ENCODE data around the gene SPATA1.
A peak's percentile ranks its signal among the peaks of the same experiment; 100 is the strongest.
"Not testable (repeated sequence)": the region's sequence is repeated elsewhere in the genome, so short reads cannot be mapped to it uniquely, and the experiment has no call there.

The SPATA1 gene, protein sequence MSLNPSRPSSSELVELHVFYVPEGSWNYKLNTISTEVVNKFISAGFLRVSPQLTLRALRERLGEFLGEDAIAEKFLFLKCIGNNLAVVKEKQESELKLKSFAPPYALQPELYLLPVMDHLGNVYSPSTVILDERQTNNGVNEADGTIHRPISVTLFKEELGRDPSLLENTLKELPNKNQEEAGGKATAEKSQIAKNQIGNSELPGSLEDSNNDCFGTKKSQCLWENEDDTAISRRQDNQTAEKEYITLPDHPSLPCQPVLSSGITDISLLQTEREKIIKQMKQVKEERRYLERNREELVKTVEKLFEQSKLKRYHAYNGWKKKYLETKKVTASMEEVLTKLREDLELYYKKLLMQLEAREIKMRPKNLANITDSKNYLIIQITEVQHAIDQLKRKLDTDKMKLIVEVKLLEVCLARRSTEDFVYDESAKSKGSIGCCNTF

DNA sequence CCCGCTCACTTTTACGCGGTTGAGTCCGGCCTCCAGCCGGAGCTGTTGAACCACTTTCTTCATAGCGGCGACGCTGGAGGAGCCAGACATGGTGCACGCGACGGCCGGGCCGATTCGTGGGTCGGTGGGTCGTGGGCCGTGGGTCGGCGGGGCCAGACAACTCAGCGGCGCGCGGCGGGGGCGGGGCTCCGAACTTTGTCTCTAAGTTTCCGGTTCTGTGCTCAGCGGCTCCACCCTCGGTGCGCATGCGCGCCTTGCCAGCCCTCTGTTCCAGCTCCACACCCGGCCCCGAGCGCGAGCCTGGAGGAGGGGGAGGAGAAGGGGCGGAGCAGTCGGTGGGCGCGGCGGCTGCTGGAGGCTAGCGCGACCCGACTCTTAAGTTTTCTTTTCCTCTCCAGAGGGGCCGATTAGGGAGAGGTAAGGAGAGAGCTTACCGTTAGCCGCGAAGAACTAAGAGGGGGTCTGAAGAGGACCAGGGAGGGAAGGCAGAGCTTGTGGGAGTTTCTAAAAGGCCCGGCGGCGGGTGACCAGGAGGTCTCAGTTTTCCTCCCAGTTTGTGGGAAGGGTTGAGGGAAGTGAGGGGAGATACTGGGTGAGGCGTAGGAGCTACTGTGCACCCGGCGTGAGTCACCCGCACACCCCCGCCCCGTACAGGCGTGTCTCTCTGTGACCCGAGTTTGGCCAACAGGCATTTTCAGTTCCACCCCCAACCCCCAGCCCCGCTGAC is at the start of gene SPATA1, which contains the start of gene GNG5:
TSS of gene SPATA1 (plus strand) at position 385 of the 727 bp plus-strand sequence. CDS start 9,974 bp downstream, outside the sequence.
TSS of gene GNG5 (minus strand) at position 580 of the 727 bp plus-strand sequence. CDS start at position 90, 490 bp downstream.
- DNase-seq (ENCODE audit: low read depth), result peak; percentile 98

DNA sequence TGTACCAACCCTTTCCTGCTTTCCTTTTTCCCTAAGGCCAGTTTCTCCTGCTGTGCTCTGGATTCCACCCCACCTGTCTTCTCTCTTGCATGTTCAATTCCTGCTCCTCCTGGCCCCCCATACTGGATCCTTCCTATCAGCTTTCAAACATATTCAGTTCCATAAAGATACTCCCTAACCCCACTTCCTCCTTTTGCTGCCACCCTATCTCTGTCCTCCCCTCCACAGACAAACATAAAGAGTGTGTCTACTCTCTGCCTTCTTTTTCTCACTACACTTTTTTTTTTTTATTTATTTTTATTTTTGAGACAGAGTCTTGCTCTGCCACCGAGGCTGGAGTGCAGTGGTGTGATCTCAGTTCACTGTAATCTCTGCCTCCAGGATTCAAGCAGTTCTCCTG is 44.1 kb upstream of the SPATA1 start:
- DNase-seq (ENCODE audit: low read depth), result no peak

DNA sequence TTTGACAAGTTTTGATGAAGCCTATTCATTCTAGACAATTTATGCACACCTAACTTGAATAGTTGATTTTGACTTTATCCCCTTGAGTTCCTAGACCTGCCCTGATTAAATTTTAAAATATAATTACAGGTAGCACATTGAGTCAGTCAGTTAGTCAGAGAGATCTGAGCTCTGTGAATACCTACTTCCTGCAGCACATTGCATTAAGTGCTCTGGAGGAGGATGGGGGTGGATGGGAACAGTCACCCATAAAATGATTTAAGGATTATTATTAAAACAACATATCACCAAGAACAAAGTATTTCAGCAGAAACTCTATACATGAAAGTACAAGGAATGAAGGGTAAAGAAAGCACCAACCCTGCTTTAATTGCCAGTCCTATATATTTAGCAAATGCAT is 38.9 kb upstream of the SPATA1 start:
- no peak for DNase-seq (ENCODE audit: low read depth)

DNA sequence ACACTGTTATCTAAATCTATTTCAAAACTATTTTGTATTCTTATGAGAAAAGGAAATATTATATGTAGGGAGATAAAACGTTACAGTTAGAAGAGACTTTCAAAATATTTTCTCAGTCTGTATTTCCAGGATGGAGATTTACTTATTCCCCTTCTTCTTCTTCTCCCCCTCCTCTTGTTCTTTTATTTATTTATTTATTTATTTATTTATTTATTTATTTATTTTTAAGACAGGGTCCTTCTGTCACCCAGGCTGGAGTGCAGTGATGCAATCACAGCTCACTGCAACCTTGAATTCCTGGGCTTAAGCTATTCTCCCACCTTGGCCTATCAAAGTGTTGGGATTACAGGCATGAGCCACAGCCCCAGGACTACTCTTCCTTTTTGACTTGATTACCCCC is 30.0 kb upstream of the SPATA1 start:
- DNase-seq (ENCODE audit: low read depth), result no peak

DNA sequence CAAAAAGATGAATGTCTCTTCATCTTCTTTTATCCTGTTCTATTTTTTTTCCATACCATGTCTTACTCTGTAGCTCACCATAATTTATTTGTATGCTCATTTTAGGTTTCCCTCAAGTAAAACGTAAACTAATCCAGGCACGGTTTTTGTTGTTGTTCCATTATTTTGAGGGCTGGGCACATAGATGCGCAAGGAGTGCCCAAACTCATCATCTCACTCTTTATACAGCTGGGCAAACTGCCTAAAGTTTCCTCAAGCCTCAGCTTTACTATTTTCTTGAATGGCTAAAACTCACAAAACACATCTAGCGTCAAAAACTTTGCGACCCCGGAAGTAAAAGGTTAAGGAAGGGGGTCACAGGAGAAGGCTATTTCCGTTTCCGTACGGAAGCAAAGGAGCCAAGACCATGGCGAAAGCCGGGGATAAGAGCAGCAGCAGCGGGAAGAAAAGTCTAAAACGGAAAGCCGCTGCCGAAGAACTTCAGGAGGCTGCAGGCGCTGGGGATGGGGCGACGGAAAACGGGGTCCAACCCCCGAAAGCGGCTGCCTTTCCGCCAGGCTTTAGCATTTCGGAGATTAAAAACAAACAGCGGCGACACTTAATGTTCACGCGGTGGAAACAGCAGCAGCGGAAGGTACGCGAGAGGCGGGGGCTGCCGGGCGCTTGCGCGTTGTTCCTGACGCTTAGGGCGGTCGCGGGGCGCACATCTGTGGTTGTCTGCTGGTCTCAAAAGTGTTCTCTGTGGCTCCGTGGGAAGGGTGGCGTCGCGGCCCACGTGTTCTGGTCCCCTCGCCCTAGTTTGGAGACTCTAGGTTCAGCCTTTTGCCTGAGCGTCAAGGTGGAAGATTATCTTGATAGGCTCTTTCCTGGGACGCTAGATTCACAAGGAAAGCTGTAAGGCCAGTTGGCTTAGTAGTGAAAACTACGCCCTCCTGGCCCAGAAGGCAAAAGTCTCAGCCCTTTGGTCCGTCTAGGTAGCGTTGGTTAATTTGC is 27.0 kb upstream of the SPATA1 start, which contains the start of gene RPF1:
TSS of gene RPF1 (plus strand) at position 391 of the 993 bp plus-strand sequence. CDS start at position 407, 16 bp downstream.
- peak; percentile 73 for DNase-seq (ENCODE audit: low read depth)

DNA sequence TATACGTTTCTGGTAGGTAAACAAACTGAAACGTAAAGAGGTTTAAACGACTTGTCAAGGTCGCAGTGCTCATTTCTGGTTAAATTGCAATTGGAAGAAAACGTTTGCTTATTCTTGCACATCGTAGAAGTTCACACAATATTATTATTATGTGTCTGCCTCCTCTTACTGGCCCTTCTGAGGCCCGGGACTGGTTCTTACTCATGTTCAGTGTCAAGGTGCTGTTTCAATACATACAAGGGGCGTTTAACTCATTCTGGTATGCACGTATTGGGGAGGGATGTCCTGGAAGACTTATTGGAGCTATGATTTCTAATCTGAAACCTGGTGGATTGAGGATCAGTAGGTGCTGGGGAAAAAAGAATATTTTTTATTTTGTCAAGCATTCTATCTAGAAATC is 26.2 kb upstream of the SPATA1 start:
- no peak for DNase-seq (ENCODE audit: low read depth)

DNA sequence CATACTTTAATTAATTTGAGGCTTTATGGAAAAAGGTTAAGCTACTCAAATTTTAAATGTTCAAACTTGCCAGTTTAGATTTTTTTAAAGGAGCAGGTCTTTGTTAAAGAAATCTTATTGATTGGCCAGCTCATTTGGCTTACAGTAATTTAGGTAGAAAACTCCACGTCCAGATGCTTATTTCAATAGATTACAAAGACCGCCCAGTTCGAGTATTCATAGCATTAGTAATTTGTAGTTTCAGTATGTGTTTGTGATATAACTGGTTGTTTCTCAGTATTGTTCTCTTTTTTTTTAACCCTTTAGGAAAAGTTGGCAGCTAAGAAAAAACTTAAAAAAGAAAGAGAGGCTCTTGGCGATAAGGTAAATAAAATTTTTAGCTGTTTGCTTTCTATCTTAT is 25.5 kb upstream of the SPATA1 start:
- DNase-seq (ENCODE audit: low read depth), result no peak

DNA sequence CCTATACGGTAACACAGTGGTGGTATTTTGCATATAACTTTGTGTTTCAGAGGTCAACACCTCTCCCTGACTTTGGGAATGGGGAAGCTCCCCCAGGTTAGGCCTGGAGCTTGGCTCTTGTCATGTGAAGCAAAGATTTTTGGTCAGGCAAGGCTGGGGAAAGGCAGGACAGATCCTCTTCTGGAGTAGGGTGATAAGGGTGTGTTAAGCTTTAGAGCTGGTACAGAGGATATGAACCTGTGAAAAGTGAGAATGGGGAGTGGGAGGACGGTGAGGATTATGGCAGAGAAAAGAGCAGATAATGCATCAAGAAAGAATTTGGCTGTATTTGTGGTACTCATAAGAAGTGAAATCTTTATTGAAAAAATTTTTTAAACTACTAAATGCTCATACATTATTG is 24.9 kb upstream of the SPATA1 start:
- DNase-seq (ENCODE audit: low read depth), result no peak

DNA sequence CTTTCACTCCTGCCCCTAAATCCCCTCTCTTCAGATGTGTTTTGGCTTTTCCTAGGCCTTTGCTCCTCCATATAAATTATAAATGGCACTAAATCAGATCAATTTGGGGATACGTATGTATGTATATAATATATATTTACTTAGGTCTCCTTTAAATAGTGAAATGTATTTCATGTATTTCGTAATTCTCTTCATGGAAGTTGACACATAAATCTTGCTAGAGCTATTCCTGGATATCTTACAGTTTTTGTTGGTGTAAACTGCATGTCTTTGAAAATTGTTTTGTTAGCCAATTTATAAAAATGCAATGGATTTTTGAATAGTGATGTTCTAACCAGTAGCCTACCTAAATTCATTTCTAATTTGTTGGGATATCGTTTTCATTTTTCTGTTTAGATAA is 18.1 kb upstream of the SPATA1 start:
- DNase-seq (ENCODE audit: low read depth), result no peak

DNA sequence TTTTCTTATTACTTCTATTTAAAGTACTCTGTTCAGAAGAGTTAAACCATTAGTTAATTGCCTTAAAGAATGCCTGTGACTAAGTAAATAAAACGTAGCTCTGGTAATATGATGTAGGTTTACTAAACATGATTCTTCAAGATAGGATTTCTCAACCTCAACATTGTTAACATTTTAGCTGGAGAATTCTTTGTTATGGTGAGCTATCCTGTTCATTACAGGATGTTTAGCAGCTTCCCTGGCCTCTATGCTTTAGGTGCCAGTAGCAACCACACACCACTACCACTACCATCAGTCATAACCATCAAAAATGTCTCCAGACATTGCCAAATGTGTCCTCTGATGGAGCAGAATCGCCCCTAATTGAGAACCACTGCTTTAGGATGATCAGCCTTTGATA is 16.4 kb upstream of the SPATA1 start:
- DNase-seq (ENCODE audit: low read depth), result no peak

DNA sequence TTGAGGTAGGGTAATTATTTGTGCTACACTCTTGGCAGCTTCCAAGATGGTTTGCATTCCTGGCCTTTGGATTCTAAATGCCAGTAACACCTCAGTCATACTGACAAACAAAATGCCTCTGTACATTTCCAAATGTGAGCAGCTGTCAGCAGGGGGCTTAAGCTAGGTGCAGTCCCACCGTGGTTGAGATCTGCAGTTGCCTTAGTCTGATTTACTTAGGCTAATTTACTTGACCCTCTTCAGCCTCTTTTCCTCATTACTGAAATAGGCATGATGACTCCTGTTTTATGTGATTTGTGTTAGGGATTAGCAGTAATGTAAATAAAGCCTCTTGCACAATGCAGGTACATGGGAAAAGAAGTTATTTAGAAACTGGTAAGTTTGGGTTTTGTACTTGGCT is 13.5 kb upstream of the SPATA1 start:
- DNase-seq (ENCODE audit: low read depth), result no peak

DNA sequence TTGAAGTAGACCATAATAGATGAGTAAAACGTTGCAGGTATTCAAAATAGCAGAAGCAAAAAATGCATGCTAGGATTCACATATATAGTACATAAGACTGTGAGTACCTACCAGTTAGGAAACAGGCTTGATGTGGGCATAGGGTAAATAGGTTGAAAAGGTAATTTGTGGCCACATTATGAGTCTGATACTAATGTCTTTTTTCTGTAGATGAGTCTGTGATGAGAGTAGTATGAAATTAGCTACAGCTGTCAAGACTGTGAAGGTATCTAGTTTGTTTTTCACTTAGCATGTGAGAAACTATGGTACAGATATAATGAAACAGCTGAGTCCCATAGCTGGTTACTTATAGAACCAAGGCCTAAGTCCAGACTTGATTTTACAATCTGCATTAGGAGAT is 12.4 kb upstream of the SPATA1 start:
- DNase-seq (ENCODE audit: low read depth), result no peak

DNA sequence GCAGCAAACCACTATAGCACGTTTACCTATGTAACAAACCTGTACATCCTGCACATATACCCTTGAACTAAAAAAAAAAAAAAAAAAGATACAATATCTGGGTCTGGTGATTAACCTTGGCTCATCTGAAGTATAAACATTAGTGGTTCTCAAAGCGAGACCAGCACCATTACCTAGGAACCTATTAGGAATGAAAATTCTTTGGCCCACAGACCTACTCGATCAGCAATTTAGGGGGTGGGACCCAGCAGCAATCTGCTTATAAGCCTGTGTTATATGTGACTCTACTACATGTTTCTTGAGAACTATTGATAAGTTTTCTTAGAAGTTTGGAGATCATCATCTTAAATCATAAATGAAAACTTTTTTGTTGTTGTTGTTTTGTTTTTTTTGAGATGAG is 9.7 kb upstream of the SPATA1 start:
- no peak for DNase-seq (ENCODE audit: low read depth)

DNA sequence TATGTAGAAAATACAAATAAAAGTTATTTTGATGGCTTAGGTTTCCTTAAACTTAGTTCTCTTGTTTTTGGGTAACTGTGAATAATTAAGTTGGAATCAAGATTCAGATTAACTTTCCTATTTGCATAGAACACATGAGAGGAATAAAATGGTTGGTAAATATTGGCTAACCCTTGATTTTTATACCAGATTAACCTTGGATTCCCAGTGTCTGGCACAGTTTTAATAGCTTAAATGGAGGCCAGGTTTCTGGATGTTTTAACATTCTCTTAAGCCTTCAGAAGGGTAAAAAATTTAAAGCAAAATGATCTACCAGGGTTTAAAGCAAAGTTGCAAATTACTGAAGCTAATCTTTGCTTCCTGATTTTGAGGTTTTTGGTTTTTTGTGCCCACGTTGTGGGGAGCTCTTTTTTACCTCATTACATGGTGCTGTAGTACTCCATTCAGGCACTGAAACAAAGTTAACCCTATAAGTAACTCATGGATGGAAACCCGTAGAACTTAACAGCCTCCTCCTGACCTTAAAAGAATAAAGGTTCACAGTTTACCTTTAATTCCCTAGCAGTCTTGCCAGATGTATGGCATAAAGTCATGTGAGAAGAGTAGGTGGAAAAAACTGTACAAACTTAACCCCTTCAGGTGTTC is 8.4 kb upstream of the SPATA1 start:
- DNase-seq (ENCODE audit: low read depth), result no peak

DNA sequence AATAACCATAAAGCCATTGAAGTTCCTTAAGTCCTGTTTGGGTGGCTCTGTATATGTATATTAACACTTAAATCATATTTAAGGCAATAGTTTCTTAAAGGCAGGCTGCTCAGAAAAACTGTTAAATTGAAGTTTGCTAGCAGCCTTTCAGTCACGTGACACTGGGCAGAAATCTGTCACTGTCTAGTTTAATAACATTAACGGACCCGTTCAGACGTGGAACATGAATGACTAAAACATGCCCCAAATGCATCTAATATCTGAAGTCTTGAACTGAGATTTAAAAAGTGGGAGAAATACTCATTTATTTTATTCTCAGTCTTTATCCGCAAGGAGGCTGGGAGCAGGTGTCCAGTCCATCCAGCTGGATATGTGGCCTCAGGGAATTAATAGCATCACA is 3.3 kb upstream of the SPATA1 start:
- no peak for DNase-seq (ENCODE audit: low read depth)

DNA sequence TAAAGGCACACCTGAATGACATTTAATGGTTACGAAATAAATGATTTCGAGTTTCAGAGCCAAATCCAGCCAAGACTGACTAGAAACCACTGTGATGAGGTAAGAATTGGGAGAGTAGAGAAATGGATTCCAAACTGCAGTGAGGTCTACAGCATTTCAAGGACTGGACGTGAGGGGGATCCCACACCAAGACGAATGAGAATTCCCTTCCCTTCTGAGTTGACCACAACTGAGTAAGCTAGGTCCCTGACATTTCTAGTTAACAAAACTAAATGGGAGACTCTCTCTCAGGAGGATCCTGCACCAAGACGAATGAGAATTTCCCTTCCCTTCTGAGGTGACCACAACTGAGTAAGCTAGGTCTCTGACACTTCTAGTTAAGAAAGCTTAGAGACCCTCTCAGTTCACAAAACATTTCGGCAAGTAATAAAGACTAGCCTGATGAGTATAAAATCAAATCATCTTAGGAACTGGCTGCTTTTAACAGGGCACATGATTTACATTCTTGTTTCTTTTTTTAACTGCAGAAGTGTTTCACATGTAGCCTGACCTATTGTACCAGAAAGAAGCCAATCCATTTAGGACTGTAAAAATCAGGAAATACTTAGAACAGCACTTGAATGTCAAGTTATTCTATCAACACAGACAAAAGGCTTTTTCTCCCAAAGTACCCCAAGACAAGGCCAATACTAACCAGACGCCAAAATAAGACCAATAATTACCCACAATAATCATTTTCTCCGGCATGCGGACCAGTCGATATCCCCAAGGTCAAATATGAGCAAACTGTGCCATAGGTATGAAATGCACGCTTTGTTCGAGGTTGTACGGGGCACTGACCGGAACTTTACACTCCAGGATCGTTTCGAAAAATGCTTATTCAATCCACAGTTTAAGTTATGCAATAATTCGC is 1.4 kb upstream of the SPATA1 start:
- no peak for DNase-seq (ENCODE audit: low read depth)

DNA sequence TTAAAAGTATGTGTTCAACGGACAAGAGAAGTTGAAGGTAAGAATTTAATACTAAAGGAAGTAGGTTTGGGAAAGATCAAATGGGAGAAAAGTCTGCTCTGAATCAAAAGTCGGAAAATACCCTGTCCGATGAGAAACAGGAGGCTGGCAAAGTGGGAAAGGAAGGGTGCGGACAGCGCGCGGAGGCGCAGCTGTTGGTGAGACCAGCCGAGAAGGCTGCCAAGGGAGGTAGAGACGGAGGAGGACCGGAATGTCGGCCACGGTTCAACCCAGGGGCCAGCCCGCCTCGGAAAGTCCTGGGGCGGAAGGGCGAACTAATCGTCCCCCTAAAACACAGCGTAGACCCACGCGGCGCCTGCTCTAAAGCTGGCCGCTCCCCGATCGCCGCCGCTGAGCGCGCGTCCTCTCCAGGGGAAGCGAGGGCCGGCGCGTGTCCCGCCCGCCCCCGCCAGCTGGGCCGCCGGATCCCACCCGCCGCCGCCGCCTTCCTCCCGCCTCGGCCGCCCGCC is 639 bp upstream of the SPATA1 start:
- no peak for DNase-seq (ENCODE audit: low read depth)

DNA sequence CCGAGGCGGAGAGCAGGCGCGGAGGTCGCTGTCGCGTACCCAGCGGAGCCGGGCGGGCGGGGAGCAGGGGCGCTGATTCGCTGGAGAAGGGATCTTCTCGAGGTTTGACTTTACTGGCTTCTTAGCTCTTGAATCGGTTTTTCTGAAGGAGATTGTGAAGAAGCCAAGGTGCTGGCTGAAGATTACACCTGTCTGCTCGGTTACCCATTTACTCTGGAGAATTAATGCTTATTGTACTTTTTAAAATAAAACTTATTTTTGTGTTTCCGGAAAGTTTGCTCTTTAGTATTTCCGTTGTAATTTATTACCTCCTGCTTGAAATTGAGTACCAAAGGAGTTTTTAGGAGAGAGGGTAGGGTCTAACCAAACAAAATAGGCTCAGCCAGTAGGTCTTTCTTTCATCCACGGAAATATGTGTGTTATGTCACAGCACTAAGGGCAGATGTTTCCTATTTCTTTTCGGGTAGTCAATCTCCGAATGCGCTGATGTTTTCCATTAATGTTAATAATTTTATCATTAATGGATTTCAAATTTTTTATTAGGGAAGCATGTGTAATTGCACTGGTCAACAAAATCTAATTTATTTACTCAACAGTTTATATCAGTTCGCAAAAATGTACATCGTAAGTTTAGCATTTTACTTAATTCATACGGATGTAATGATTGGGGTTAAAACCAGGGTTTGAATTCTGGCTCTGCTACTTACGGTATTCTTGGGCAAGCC is 705 bp downstream of the SPATA1 start:
- DNase-seq (ENCODE audit: low read depth), result no peak

DNA sequence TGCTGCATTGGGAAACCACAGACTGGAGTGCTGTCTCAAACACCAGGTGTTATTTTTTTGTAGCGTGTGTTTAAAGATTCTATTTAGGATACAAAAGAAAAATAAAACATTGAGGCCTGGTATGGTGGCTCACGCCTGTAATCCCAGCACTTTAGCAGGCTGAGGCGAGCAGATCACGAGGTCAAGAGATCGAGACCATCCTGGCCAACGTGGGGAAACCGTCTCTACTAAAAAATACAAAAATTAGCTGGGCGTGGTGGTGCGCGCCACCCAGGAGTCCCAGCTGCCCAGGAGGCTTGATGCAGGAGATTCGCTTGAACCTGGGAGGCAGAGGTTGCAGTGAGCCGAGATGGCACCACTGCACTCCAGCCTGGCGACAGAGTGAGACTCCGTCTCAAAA is 1.7 kb downstream of the SPATA1 start:
- DNase-seq (ENCODE audit: low read depth), result not testable (repeated sequence)
